ENCODE data around the gene C1QTNF1. TPM values are rescaled to one million over a fixed set of nuclear protein-coding genes. Genes with fewer than 3 reads are reported as not detected.

C1QTNF1 gene
- total RNA-seq, 1 donor from 2014 or later: 15.8 TPM

GRCh38 chr17:79079421-79080200 is 55.6 kb downstream of the C1QTNF1 start:
- no peak for DNase-seq

- DNase-seq: no peak
Observed at GRCh38 chr17:79080349-79080748, 56.4 kb downstream of the C1QTNF1 start.

- no peak for DNase-seq
Observed at GRCh38 chr17:79080761-79081290, 56.9 kb downstream of the C1QTNF1 start.

- DNase-seq: peak; percentile 12
Observed at GRCh38 chr17:79081571-79082276, 57.8 kb downstream of the C1QTNF1 start.

GRCh38 chr17:79082311-79083190 is 58.6 kb downstream of the C1QTNF1 start:
- peak; percentile 48 for DNase-seq

- DNase-seq: no peak
Observed at GRCh38 chr17:79083191-79083971, 59.4 kb downstream of the C1QTNF1 start.

GRCh38 chr17:79084291-79085153 is 60.6 kb downstream of the C1QTNF1 start:
- DNase-seq: no peak

- DNase-seq: no peak
Observed at GRCh38 chr17:79085154-79085920, 61.4 kb downstream of the C1QTNF1 start.

GRCh38 chr17:79085921-79086551 is 62.1 kb downstream of the C1QTNF1 start:
- DNase-seq: no peak

GRCh38 chr17:79086609-79087427 is 62.8 kb downstream of the C1QTNF1 start:
- no peak for DNase-seq

- DNase-seq: peak; percentile 82
Observed at GRCh38 chr17:79087428-79088143, 63.6 kb downstream of the C1QTNF1 start.

- no peak for DNase-seq
Observed at GRCh38 chr17:79088247-79088996, 64.5 kb downstream of the C1QTNF1 start.

GRCh38 chr17:79088997-79089328 is 65.0 kb downstream of the C1QTNF1 start:
- no peak for DNase-seq

GRCh38 chr17:79089720-79090442 is 65.9 kb downstream of the C1QTNF1 start:
- no peak for DNase-seq

- DNase-seq: peak; percentile 60
Observed at GRCh38 chr17:79090443-79091225, 66.7 kb downstream of the C1QTNF1 start.

Measured in tongue (tissue), 2 donors.